ELF-1 (cell line): Measurements from ENCODE around the gene YOD1.
"Not testable (repeated sequence)": the region's sequence is repeated elsewhere in the genome, so short reads cannot be mapped to it uniquely, and the experiment has no call there.

Source experiments
- DNase-seq: peaks from one replicate; pipeline ENCODE4 v3.0.0-alpha.2; 2016; ENCODE audit warnings: low read depth, low spot score

The YOD1 gene

GRCh38 chr1:207049974-207050391 is 1.0 kb downstream of the YOD1 start:
- peak; percentile 13 for DNase-seq

DNA sequence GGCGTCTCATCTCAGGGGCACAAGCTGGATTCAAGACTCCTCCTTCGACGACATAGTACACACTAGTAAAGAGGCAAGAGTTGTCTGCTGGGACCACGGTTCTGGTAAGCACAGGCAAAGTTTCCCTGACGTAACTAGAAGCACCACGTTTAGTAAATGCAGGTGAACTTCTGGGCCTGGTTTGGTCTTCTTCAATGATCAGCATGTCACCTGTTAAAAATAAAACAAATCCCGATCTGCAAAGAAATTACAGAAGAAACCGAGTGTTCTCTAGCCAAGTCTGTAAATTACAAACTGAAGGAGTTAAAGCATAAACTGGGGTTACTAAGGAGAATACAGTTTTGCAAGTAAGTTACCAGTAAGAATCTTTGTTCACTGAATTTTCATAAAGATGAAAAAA is 1.5 kb downstream of the YOD1 start:
- DNase-seq: no peak

DNA sequence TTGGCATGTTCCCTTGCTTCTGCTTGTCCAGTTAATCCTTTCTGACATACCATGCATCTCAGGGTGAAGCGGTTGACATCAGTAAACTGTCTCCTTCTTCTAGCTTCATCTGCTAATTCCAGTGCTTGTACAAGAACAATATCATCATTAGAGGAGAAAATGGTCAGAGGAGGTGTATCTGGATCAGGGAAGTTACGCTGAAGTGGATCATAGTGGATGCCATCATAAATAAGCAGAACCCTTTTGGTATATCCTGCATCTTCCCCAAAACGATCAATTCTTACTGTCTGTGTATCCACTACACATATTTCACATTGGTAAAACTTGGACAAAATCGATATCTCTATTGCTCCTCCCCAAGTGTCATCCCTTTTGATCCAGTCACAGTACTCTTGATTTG is 2.0 kb downstream of the YOD1 start:
- DNase-seq: no peak

GRCh38 chr1:207048041-207048440 is 3.0 kb downstream of the YOD1 start:
- no peak for DNase-seq

- DNase-seq: no peak
Observed at GRCh38 chr1:207047505-207047904, 3.5 kb downstream of the YOD1 start.

DNA sequence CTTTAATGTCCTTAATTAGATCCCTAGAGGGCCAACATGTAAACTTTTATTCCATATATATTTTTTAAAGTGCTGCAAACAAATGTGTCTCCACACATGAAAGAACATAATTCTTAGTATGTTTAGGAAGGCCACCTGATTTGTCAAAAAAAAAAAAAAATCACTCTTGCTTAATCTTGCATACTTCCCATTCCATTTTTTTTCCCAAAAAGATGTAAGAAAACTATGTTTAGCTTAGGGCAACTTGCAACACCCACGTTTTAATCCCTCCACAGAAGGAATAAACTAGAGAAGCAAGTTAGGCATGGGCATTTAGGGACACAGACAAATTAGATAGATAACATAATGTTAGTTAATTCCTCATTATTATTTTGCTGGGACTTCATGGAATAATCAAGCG is 5.6 kb downstream of the YOD1 start:
- no peak for DNase-seq

DNA sequence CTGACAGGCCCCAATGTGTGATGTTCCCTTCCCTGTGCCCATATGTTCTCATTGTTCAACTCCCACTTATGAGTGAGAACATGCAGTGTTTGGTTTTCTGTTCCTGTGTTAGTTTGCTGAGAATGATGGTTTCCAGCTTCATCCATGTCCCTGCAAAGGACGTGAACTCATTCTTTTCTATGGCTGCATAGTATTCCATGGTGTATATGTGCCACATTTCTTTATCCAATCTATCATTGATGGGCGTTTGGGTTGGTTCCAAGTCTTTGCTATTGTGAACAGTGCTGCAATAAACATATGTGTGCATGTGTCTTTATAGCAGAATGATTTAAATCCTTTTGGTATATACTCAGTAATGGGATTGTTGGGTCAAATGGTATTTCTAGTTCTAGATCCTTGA is 9.6 kb downstream of the YOD1 start:
- not testable (repeated sequence) for DNase-seq

GRCh38 chr1:207040181-207040533 is 10.9 kb downstream of the YOD1 start:
- no peak for DNase-seq

- no peak for DNase-seq
Observed at GRCh38 chr1:207039380-207040180, 11.4 kb downstream of the YOD1 start.

- DNase-seq: no peak
Observed at GRCh38 chr1:207036865-207037264, 14.1 kb downstream of the YOD1 start.

DNA sequence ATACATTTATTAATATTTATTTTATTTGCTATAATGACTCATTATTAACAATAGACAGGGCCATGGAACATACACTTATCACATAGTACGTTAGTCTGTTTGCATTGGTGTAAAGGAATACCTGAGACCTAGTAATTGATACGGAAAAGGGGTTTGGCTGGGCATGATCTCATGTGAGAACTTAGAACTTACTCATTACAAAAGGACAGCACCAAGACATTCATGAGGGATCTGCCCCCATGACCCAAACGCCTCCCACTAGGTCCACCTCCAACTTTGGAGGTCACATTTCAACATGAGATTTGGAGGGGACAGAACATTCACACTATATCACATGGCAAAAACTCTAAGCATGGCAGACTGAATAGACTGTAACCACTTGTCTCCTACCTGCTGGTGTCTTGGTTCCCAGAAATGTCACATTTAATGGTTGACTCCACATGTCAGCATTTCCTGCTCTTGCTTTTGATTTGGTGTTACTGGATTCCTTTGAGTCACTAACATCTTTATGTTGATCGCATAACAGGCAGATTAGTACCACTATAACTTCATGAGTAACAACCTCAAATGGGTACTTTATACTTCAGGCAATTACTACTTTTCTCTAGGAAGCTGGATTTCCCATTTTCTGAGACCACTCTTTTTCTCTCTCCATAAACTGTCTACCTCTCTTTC is 15.0 kb downstream of the YOD1 start:
- DNase-seq: no peak

DNA sequence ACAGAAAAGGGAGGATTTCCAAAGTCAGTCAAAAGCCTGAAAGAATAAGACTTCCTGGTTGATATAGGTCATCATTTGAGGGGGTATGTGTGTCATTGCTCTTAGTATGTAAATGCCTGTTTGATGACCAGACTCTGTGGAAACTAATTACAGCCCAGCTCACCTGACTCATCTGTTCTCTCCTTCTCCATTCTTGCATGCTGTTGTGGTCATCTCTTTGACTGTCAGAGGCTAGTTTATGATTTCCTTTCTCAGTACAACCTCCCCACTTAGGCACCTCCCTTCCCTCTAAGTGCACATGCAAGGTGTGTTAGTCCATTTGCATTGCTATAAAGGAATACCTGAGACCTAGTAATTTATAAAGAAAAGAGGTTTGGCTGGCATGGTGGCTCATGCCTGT is 16.0 kb downstream of the YOD1 start:
- DNase-seq: no peak

GRCh38 chr1:207034208-207034607 is 16.8 kb downstream of the YOD1 start:
- no peak for DNase-seq

GRCh38 chr1:207033302-207033701 is 17.7 kb downstream of the YOD1 start:
- DNase-seq: no peak

GRCh38 chr1:207032528-207033017 is 18.4 kb downstream of the YOD1 start, which contains the start of gene C1orf116:
Gene C1orf116, minus strand, starts transcription at chr1:207032756. Its CDS starts 5,158 bp downstream, at chr1:207027598.
- DNase-seq: peak; percentile 88

DNA sequence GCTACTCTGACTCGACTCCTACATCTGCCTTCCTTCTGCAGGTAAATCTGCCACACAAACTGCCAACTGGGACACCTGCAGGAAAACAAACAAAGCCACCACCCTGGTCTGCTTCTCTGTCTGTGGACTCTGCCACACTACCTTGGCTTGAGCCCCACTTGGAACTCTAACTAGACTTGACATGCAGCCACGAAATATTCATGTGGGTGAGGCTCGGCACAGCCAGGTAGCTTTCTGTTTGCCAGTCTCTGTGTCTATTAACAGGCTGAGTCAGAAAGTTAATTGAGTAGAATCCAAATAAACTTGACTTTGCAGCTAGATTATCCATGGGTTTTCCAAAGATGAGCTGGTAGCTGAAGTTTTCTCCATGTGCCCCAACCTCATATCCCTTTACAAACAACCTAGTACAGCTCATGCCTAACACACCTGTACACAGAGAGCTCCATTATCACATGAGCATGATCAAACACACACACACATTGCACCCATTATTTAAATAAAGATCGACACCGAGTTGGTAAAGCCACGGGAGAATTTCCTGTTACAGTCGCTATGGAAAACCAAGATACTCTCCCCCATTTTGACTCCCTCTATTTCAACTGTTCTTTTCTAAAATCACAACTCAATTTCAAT is 19.3 kb downstream of the YOD1 start:
- DNase-seq: no peak

DNA sequence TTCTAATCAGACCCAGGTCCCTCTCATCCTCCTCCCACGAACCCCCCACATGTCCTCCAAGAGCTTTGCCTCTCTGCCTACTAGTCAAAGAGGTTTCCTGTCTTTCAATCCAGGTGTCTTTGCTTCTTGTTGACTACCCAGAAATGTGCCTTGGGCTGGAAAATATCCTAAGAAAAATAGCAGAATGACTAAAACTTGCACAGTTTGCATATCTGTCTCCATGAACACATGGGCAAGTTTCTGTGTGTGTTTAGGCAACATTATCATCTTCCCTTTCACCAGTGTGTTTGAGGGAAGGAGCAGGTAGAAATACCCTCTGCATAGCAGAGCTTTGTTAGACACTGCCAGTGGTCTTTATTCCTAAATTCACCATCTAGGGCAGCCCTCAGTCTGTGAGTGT is 20.0 kb downstream of the YOD1 start:
- no peak for DNase-seq

DNA sequence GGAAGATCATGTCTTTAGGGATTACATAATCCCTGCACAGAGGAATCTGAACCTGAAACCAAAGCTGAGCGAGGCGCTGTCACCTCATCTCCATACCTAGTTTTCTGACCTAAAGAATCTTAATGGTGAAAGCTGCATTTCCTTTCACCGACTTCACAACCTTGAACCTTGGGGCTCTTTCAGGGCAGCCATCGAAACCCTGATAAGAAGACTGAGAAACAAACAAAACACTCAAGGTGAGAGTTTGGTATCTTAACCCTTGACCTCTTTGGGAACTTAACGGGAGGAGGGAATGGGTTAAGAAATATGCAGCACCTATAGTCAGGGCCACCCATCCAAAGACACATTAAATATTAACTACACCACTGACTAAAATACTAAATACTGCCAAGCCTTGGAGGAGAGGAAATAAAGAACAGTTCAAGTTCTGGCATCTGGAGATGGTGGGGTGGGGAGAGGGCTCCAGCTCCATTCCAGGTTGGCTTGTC is 20.4 kb downstream of the YOD1 start:
- DNase-seq: no peak

DNA sequence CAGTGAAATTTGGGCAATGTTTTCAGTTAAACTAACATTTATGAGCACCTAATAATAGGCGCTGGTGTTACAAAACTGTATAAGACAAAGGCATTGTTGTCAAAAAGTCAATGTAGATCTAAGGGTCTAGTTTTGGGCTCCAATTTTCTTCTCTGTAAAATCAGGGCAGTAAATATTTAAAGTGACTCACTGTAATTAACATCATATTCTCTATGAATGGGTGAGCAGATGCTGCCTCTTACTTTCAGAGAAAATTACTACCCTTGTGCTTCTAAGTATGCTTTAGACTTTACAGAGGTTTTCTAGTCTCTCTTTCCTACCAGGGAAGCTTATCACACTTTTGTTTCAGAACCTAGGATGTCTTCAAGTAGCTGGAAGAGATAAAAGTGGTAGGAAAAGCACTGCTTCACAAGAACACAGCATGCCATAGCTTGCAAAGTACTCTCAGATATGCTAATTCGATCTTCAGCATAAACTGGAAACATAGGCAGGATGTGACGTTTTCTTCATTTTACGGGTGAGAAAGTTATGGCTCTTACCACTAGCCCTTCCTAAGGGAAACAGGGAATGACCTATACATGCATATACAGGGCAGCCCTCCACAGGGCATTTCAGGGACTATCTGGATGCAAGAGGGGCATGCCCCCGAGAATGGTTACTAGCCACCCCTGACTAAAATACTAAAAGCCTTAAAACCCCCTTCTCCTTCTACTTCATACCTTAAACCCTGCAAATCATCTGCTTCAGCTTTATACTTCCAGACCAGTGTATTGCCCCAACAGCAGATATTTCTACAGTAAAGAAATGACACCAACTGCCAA is 21.1 kb downstream of the YOD1 start:
- no peak for DNase-seq

DNA sequence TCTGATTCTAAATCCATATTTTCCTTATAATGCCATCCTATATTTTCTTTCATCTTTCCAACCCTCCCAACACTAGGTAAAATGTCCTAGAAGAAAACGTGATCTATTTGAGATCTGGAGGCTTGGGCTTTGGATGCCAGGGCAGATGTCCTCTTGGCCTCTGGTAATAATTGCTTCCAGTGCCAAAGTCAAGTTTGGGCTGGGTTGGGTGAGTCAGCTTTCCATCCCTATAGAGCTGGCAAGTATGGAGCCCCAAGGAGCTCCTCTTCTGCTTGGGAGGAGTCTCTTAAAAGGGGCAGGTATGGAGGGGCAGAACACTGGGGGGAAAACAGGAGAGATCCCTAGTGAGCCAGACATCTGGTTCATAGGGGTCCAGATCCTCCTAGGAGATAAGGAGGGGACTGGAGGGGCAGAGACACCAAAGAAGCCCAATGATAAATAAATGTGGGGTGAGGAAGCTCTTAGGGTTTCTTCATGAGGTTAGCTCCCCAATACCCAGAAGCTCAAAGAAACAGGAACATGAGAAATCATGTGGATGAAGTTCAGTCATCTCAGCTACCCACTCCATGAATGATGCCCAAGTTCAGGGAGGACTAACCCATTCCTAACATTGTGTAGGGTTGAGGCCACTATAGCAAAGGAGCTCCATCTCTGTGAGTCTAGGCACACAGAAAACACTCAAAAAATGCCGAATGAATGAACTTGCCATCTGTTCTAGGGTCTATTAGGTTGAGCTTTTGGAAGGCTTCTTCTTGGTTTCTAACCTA is 21.9 kb downstream of the YOD1 start:
- DNase-seq: no peak

DNA sequence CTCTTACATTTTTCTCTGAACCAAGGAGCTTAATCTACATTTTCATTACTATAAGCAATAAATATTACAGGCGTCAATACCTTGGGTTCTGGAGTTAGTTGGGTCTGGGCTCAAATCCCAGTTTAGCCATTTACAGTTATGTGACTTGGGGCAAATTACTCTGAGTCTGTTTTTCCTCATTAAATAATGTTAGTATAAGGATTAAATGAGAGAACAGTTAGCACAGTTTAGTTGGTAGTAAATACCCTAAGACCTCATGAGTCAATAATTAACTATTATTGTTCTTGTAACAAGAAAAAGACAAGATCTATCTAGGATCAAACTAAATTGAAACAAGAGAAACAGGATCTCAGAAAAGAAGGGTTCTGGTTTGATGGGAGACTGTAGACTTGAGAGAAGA is 23.1 kb downstream of the YOD1 start:
- DNase-seq: no peak
